ENCODE data around the gene RHOG. TPM values are rescaled to one million over a fixed set of nuclear protein-coding genes. Genes with fewer than 3 reads are reported as not detected.

RHOG gene
- total and polyA plus RNA-seq, 9 of the 15 experiments (the other 6 are each of a cell fraction or from before 2014, with no cell fraction given) = 22.6 to 162 (median 80.3) TPM

GRCh38 chr11:3854977-3855807, 14.4 kb upstream of the RHOG start, which contains the start of gene STIM1 (continued):
- no peak for TF ChIP-seq PPARD (CRISPR knock-in tag; IDR thresholded peaks at IDR 0.05)
- TF ChIP-seq EGR1 (conservative IDR thresholded peaks at IDR 0.05) = peak; percentile 73
- no peak for TF ChIP-seq DMBX1 (CRISPR knock-in tag; IDR thresholded peaks at IDR 0.05; ENCODE audit: borderline replicate concordance)
- TF ChIP-seq ZKSCAN1 (IDR thresholded peaks at IDR 0.05; ENCODE audit: low read depth, low read length) = 0 out of 2 replicates have a peak, but pooled peaks have one; percentile 19
- TF ChIP-seq CXXC5 (CRISPR knock-in tag; IDR thresholded peaks at IDR 0.05) = peak; percentile 75
- TF ChIP-seq PHTF2 (CRISPR knock-in tag; IDR thresholded peaks at IDR 0.05) = no peak
- no peak for TF ChIP-seq TFAM (CRISPR knock-in tag; conservative IDR thresholded peaks at IDR 0.05)
- no peak for TF ChIP-seq KDM5B (IDR thresholded peaks at IDR 0.05; ENCODE audit: insufficient replicate concordance, low read depth, low read length)
- no peak for TF ChIP-seq CBFA2T3 (IDR thresholded peaks at IDR 0.05)
- TF ChIP-seq ZNF124 (CRISPR knock-in tag; IDR thresholded peaks at IDR 0.05) = no peak
- no peak for TF ChIP-seq RAD51 (IDR thresholded peaks at IDR 0.05; ENCODE audit: borderline replicate concordance, low read depth)
- no peak; the same call in 1 of the 2 replicates for TF ChIP-seq PKNOX1 (IDR thresholded peaks at IDR 0.05)
- no peak for TF ChIP-seq NCOA4 (IDR thresholded peaks at IDR 0.05; ENCODE audit: partially characterized antibody)
- TF ChIP-seq PRMT5 (CRISPR knock-in tag; IDR thresholded peaks at IDR 0.05) = no peak
- 0 out of 2 replicates have a peak, but pooled peaks have one; percentile 81 for TF ChIP-seq NR1H2 (CRISPR knock-in tag; IDR thresholded peaks at IDR 0.05)
- TF ChIP-seq MEF2D (tag; conservative IDR thresholded peaks at IDR 0.05; ENCODE audit: low read depth) = no peak
- no peak for TF ChIP-seq ZNF165 (CRISPR knock-in tag; IDR thresholded peaks at IDR 0.05; ENCODE audit: borderline replicate concordance)
- no peak for TF ChIP-seq NR2C2 (CRISPR knock-in tag; IDR thresholded peaks at IDR 0.05)
- no peak for TF ChIP-seq NR2C2 (tag; IDR thresholded peaks at IDR 0.05)
- TF ChIP-seq ZNF217 (CRISPR knock-in tag; IDR thresholded peaks at IDR 0.05) = no peak
- no peak for TF ChIP-seq KAT7 (CRISPR knock-in tag; IDR thresholded peaks at IDR 0.05; ENCODE audit: borderline replicate concordance)
- no peak for TF ChIP-seq KDM4B (IDR thresholded peaks at IDR 0.05; ENCODE audit: borderline replicate concordance in 2 of 2, low read depth in 1 of 2)
- no peak for TF ChIP-seq ZNF644 (tag; IDR thresholded peaks at IDR 0.05; ENCODE audit: low read depth)
- TF ChIP-seq ZBED1 (IDR thresholded peaks at IDR 0.05) = no peak
- TF ChIP-seq ARID3B (CRISPR knock-in tag; IDR thresholded peaks at IDR 0.05; ENCODE audit: borderline replicate concordance) = no peak
- peak; percentile 67 for TF ChIP-seq HNRNPLL (IDR thresholded peaks at IDR 0.05; ENCODE audit: low read depth, low read length, poor library complexity, severe bottlenecking)
- TF ChIP-seq THRB (CRISPR knock-in tag; conservative IDR thresholded peaks at IDR 0.05) = no peak

Measured in K562 (cell line).